GOT3 (cell line): ENCODE data around the gene SIPA1L3.

Source experiments
- DNase-seq: peaks from one replicate; lab custom pipeline; 2025; ENCODE audit warnings: mixed read lengths; lab: John Stamatoyannopoulos, UW

Gene SIPA1L3

GRCh38 chr19:37946132-37946531, 39.1 kb downstream of the SIPA1L3 start:
- DNase-seq: no peak

GRCh38 chr19:37947778-37948177, 40.8 kb downstream of the SIPA1L3 start:
- no peak for DNase-seq

GRCh38 chr19:37948362-37948761, 41.4 kb downstream of the SIPA1L3 start:
- no peak for DNase-seq

- no peak for DNase-seq
Measured at GRCh38 chr19:37950471-37951175, 43.6 kb downstream of the SIPA1L3 start.

GRCh38 chr19:37951816-37952210, 44.8 kb downstream of the SIPA1L3 start:
- DNase-seq: no peak

- no peak for DNase-seq
Measured at GRCh38 chr19:37953171-37953917, 46.3 kb downstream of the SIPA1L3 start.

GRCh38 chr19:37953918-37954303, 46.9 kb downstream of the SIPA1L3 start:
- DNase-seq: no peak

GRCh38 chr19:37954421-37954874, 47.4 kb downstream of the SIPA1L3 start:
- DNase-seq: no peak

- DNase-seq: no peak
Measured at GRCh38 chr19:37955986-37956385, 49.0 kb downstream of the SIPA1L3 start.

- no peak for DNase-seq
Measured at GRCh38 chr19:37957176-37957575, 50.2 kb downstream of the SIPA1L3 start.

- no peak for DNase-seq
Measured at GRCh38 chr19:37959665-37960114, 52.7 kb downstream of the SIPA1L3 start.

GRCh38 chr19:37961198-37961597, 54.2 kb downstream of the SIPA1L3 start:
- DNase-seq: no peak

GRCh38 chr19:37963190-37963936, 56.4 kb downstream of the SIPA1L3 start:
- no peak for DNase-seq

- DNase-seq: no peak
Measured at GRCh38 chr19:37964109-37964508, 57.1 kb downstream of the SIPA1L3 start.

GRCh38 chr19:37966211-37966661, 59.2 kb downstream of the SIPA1L3 start:
- no peak for DNase-seq

GRCh38 chr19:37966662-37967231, 59.7 kb downstream of the SIPA1L3 start:
- DNase-seq: no peak

- DNase-seq: no peak
Measured at GRCh38 chr19:37969695-37970094, 62.7 kb downstream of the SIPA1L3 start.

- DNase-seq: no peak
Measured at GRCh38 chr19:37970699-37971098, 63.7 kb downstream of the SIPA1L3 start.

GRCh38 chr19:37972803-37973202, 65.8 kb downstream of the SIPA1L3 start:
- DNase-seq: no peak

- no peak for DNase-seq
Measured at GRCh38 chr19:37973666-37974065, 66.7 kb downstream of the SIPA1L3 start.

GRCh38 chr19:37975071-37975470, 68.1 kb downstream of the SIPA1L3 start:
- no peak for DNase-seq
